Stimulated activated naive CD4-positive, alpha-beta T cell (primary cell): Measurements from ENCODE around the gene SPG7.

Experiments
- DNase-seq, 6 experiments: peaks; one replicate each; lab custom pipeline; 2025; lab: John Stamatoyannopoulos, UW

SPG7 gene

GRCh38 chr16:89547291-89547690 lies 39.1 kb downstream of the SPG7 start:
- no peak for DNase-seq

GRCh38 chr16:89547860-89548259 lies 39.7 kb downstream of the SPG7 start:
- DNase-seq: no peak

- peak in 2 of 6 experiments; percentile 51 to 63 for DNase-seq
Measured at GRCh38 chr16:89548344-89549006, 40.3 kb downstream of the SPG7 start.

- peak in 4 of 6 experiments; percentile 13 to 63 (median 58) for DNase-seq
Measured at GRCh38 chr16:89549007-89549700, 41.0 kb downstream of the SPG7 start.

- no peak for DNase-seq
Measured at GRCh38 chr16:89550421-89551007, 42.3 kb downstream of the SPG7 start.

- DNase-seq: no peak
Measured at GRCh38 chr16:89552329-89552728, 44.1 kb downstream of the SPG7 start.

- no peak for DNase-seq
Measured at GRCh38 chr16:89552913-89553312, 44.7 kb downstream of the SPG7 start.

GRCh38 chr16:89553733-89554132 lies 45.5 kb downstream of the SPG7 start:
- no peak for DNase-seq

GRCh38 chr16:89554343-89554742 lies 46.1 kb downstream of the SPG7 start:
- DNase-seq: no peak

GRCh38 chr16:89555265-89555664 lies 47.1 kb downstream of the SPG7 start:
- no peak for DNase-seq

GRCh38 chr16:89555780-89556179 lies 47.6 kb downstream of the SPG7 start:
- DNase-seq: no peak

- DNase-seq: peak; percentile 35 to 76 (median 69)
Measured at GRCh38 chr16:89556750-89557689, 48.8 kb downstream of the SPG7 start.

- DNase-seq: no peak
Measured at GRCh38 chr16:89557690-89558490, 49.7 kb downstream of the SPG7 start.

GRCh38 chr16:89560378-89561141 lies 52.4 kb downstream of the SPG7 start, which contains the start of gene RPL13:
RPL13 (plus strand) TSS chr16:89560682; CDS start chr16:89560960, 278 bp downstream.
- DNase-seq: peak; percentile 89 to 93 (median 91)

- DNase-seq: no peak
Measured at GRCh38 chr16:89561142-89561883, 53.1 kb downstream of the SPG7 start.

- DNase-seq: peak in 1 of 6 experiments; percentile 44
Measured at GRCh38 chr16:89561884-89562599, 53.8 kb downstream of the SPG7 start.

GRCh38 chr16:89562939-89563338 lies 54.7 kb downstream of the SPG7 start:
- no peak for DNase-seq

- peak in 1 of 6 experiments; percentile 39 for DNase-seq
Measured at GRCh38 chr16:89563639-89564392, 55.6 kb downstream of the SPG7 start.
